HG03378 (cell line): ENCODE results near the gene PDXK.

Experiments used
- ATAC-seq: cut with Tn5 transposase; IDR thresholded peaks from one replicate; pipeline ENCODE4 v1.9.1; 2021; ENCODE audit warnings: mild to moderate bottlenecking, moderate library complexity; ENCODE audit not compliant: unreplicated experiment

Gene PDXK

DNA sequence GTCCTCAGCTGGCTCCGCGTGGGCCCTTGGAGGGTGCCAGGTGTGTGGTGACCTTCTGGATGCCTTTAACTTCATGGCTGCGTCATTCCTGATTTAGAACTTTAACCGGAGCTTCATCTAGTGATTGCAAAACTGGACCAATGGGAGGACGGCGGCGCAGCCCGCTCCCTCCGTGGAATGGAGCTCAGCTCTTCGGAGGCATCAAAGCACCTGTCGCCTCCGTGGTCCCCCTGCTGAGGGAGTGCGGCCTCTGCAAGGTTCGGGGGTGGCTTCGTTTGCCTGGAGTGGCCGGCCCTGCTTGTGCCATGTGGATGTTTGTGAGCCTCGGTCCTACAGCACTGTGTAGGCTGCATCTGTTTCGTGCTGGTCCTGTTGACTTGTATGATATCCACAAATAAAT is 43.0 kb downstream of the PDXK start:
- ATAC-seq = no peak

DNA sequence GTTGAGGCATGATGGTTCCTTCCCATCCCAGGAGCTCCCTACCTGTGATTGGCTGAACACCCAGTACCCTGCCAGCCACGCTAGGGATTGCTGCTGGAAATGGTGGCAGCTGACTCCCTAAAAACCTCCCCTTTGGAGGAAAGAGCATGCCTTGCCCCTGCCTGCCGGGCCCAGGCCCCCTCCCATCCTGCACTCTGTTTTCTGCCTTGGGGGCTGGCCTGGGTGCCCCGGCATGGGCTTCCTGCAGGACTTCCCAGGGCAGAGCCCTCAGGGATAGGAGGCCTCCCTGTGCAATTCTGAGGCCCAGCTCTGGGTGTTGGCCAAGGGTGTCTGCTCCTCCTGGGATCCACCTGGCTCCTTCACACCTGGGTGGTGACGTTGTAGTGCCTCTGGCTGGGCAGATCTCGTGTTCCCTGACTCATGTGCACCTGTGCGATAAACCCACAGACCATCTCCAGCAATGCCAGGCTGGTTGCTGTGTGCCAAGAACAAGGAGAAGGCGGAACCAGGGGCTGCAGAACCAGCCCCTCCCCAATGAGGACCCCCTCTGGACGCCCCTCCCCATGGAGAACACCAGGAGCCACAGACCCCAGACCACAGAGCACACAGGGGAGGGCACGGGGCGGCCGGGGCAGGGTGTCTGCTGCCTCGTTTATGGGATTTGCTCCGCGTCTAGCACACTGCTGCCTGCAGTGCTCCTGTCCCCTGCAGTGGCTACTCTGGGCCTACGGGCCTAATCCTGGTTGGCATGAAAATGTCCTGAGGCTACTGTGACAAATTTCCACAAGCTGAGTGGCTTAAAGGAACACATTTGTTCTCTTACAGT is 43.6 kb downstream of the PDXK start:
- ATAC-seq = no peak

- ATAC-seq = no peak
Measured at GRCh38 chr21:43763901-43764523, 45.1 kb downstream of the PDXK start.

GRCh38 chr21:43764576-43765495 is 45.9 kb downstream of the PDXK start:
- ATAC-seq = no peak

- ATAC-seq = no peak
Measured at GRCh38 chr21:43766734-43767497, 48.0 kb downstream of the PDXK start.

DNA sequence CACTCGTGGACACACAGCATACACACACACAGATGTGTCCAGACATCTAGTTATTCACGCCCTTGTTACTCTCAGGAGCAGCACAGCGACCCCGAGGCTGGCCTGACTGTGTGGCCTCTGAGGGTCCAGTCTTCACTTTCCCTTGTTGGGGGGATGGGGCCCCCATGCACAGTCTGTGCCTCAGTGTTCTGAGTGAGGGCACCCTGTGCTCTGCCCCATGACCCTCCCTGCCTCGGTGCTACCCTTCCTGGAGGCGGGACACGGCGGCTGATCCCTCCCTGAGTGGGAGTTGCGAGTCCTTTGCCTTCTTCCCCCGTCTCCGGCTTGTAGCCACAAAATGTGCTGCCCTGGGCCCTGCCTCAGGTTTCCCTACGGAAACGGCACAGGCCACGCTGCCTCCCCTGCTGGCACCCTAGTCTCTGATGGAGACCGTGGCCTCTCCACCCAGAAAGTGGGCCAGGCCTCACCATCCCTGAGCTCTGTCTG is 48.6 kb downstream of the PDXK start:
- ATAC-seq = no peak

DNA sequence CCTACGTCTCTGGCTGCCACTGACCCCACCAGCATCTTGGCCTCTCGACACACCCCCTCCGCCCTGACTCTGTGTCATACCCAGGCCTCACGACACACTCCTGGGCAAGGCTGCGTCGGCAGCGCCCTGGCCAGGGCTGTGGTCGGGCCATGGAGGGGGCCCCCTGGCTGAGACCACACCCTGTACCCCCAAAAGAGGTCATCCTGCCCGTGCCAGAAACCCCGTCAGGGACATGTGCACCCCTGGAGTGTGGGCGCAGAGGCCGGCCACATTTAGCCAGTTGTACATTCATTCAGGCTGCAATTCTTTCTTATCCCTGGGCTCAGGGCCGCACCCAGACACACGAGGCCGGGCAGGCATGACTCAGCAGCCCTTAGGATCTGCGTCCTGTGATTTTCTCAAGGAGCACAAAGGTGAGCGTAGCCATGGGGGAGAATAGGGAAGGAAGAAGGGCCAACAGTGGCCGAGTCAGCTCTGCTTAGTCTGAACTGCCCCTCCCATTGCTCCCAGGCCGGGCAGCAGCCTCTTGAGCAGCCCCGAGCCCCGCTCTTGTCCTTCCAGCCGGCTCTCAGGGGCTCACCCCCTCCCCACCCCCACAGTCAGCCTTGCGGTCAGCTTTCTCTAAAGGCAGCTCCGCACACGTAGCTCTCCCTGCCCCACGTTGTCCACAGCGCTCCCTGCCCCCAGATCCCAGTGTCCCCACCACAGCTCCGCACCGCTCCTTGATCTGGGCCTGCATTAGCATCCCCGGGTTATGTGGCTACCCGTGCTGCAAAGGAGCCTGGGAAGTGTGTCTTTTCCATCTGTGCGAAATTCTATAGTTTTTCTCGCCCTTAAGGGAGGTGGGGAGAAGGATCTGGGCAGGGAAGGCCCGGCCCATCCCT is 49.3 kb downstream of the PDXK start:
- no peak for ATAC-seq

- no peak for ATAC-seq
Measured at GRCh38 chr21:43768868-43769167, 49.9 kb downstream of the PDXK start.

DNA sequence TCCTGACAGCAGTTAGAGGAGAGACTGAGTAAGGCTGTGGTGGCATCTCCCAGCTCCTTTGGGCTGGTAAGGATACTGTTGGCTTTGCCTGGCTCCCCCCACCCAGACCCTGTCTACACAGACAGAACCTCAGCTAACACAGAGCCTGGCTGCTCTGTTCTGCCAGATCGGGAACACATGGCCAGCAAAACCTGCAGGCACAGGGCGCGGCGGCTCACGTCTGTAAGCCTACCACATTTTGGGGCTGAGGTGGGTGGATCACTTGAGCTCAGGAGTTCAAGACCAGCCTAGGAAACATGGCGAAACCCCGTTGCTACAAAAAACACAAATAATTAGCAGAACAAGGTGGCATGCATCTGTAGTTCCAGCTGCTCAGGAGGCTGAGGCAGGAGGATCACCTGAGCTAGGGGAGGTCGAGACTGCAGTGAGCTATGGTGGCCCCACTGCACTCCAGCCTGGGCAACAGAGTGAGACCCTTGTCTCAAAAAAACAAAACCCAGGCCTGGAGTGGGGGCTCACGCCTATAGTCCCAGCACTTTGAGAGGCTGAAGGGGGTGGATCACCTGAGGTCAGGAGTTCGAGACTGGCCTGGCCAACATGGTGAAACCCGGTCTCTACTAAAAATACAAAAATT is 50.5 kb downstream of the PDXK start:
- no peak for ATAC-seq

DNA sequence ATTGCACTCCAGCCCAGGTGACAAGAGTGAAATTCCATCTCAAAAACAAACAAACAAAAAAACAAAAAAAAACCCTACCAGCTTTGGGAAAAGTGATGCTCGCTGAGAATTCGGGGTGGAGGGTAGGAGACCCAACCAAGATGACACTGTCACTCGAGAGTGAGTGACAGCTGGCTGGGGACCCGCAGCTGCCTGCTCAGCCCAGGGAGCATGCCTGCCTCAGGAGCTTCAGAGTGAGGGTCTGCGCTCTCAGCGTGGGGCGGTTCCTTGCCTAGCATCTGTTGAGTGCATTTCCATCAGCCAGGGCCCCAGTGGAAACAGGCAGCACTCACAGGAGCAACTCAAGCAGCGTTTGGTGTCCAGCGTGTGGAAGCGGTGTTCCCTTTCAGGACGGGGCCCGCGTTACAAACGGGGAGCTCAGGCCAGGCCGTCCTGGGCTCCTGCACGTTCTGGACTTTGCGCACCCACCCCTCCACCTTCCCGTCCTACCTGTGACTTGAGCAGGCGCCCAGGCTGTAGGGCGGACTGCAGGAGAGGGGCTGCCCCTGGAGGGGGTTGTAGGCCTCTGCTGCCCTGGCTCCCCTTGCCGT is 51.2 kb downstream of the PDXK start:
- no peak for ATAC-seq

GRCh38 chr21:43771199-43771675 is 52.3 kb downstream of the PDXK start:
- no peak for ATAC-seq

DNA sequence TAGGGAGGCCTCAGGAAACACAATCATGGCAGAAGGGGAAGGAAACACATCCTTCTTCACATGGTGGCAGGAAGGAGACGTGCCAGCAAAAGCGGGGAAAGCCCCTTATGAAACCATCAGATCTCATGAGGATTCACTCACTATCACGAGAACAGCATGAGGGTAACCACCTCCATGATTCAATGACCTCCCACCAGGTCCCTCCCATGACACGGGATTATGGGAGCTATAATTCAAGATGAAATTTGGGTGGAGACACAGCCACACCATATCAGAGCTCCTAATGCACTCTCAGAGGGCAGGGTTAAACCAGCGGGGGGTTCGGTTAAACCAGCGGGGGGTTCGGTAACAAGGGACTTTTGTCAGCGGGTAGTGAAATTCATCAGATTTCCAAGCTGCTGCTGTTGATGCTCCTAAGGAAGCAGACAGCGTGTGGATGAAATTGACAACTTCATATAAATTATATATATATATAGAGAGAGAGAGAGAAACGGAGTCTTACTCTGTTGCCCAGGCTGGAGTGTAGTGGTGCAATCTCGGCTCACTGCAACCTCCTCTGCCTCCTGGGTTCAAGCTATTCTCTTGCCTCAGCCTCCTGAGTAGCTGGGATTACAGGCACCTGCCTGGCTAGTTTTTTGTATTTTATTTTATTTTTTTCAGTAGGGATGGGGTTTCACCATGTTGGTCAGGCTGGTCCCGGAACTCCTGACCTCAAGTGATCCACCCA is 52.9 kb downstream of the PDXK start:
- ATAC-seq = no peak

DNA sequence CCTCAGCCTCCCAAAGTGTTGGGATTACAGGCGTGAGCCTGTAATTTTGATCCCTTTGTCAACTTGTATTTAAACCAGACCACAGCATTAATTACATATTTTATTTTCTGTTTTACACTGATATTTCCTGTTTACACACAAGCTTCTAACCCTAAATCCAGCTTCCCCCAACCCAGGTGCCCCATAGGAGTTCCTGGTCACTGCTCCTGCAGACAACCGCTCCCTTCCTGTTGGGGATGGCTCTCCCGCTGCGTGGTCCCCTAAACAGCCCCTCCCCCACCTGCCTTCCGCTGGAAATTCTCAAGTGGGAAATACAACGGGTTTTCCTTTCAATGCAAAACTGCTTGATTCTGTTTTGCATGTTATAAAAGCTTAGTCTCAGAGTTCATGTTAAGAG is 53.5 kb downstream of the PDXK start:
- no peak for ATAC-seq

DNA sequence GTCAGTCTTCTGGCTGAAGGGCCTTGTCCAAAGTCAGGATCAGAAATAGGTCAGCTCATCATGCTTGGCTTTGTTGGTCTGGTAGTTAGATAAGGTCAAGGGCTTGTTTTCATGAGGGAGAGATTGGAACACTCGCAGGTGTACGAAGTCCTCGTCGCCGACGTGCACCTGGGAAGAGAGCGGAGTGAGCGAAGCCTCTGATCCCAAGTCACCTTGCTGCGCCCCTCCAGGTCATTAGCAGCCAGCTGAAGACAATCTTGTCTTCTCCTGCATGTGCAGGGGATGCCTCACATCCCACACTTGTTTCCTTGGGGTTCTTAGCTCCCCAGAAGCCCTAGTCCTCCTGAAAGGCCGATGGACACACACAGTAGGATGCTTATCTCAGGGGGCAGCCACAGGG is 55.2 kb downstream of the PDXK start:
- ATAC-seq = no peak

DNA sequence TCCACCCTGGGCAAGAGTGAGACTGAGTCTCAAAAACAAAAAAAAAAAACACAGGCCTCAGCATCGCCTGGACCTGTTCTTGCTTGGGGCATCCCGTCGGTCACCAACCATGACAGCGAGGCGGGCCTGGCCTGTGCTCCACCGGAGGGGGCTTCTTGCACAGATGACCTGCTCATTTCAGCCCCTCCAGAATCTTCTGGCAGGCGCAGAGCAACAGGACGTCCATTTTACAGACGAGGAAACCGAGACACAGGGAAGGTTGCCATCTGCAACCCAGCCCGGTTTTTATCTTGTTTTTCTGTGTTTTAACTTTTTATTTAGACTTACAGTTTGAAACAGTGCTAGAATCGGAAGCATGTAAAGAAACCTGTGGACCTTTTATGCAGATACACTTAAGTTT is 56.3 kb downstream of the PDXK start:
- no peak for ATAC-seq

DNA sequence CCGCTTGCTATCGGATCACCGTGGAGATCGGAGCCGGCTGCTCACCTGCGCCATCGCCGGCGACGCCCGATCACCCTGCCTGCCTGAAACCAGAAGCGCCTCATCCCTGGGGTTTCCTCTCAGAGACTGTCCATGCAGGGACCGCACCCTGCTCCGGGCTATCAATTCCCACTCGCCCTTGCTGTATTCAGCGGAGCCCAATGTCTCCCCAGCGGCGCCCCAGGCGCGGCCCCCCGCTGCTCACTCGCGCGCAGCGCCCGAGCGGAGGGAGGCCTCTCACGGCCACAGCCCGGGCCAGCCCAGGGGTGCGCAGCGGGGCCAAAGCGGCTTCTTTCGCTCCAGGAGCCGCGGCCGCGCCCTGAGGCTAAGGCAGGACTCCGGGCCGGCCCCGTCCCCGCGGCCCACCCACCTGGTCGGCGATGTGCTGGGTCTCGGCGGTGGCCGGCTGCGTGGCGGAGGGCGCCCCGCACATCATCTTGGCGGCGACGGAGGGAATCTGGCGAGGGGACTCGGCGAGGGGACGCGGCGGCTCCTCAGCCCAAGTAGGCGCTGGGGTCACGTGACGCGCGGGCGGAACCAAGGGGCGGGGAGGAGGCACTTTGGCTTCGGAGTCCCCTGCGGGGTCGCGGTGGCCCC is 57.0 kb downstream of the PDXK start, which contains the start of gene CSTB:
TSS of gene CSTB (minus strand) at position 514 of the 636 bp plus-strand sequence. CDS start at position 475, 39 bp downstream.
- no peak for ATAC-seq

DNA sequence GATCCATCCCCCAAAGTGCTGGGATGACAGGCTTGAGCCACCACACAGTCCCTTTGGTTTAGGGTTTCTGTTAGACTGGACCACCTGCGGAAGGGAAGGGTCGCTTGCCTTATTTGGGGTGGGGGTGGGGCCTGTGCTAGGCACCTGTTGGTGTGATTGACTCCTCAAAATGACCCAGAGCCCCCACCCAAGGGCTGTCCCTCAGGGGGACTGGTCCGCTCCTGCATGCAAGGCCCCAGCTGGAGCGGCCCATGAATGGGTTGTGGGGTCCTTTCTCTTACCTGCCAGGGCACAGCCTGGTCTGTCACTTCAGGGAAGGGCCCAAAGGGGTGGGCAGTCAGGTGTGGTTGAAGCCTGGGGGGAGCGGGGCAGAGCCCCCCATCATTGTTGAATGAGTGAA is 59.0 kb downstream of the PDXK start:
- no peak for ATAC-seq
